ENCODE measurements around the gene MLN.

DNA sequence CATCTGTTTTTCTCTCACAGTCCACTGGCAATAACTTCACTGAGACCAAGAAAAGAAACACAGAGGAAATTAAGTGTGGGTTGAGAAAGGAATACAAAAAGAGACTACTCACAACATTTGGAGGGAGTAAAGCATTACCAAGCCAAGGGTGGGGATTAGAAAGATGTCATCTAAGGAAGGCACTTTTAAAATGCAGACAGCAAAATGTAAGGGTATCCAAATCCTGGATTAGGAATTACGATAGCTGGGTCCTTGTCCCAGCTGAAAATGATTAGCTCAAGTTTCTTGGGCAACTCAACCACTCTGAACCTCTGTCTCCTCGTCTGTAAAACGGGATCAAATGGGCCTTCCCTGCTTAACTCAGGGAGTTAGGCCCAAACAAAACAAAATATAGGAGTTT is 17.1 kb downstream of the MLN start:
- TF ChIP-seq CTCF (IDR thresholded peaks at IDR 0.05) (no peak), POLR2A (IDR thresholded peaks at IDR 0.05) (no peak)

All from esophagus squamous epithelium (tissue), 4 donors.